Measurements from ENCODE around the gene RELL2.
A peak's percentile ranks its signal among the peaks of the same experiment; 100 is the strongest.

Gene RELL2

DNA sequence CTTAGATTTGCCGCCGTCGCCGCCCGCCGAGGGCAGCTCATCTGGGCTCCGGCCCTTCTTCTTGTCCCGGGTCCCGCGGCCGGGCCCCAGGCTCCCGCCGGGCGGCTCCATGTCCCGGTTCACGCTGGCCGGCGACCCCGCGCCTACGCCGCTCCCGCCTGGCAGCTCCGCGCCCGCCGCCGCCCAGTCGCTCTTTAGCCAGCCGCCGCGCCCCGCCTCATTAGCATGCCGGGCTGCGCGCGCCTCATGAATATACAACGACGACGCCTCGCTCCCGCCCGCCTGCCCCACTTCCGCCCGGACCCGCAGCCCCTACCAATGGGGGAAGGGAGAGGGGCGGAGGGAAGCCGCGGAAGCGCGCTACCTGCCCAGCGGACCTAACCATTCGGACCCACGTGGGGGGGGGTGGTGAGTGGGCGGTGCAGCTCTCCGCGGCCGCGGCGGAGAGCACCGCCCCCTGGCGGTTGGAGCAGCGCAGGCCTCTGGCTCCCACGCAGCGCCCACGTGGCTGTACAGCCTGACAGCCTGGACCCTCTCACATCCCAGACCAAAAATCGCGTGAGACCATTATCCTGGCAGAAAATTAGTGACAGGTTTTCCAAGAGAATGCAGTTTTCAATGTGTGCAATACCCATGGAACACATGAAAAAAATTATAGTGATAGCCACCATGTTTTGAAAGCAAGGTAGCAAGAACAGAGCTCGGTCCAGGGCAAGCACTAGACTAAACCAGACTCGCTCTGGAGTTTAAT, 17.8 kb upstream of the RELL2 start, which contains the start of gene DIAPH1:
TSS of gene DIAPH1 (minus strand) at position 197 of the 751 bp plus-strand sequence. CDS start at position 111, 86 bp downstream.
- peak; percentile 57 to 66 for DNase-seq

DNA sequence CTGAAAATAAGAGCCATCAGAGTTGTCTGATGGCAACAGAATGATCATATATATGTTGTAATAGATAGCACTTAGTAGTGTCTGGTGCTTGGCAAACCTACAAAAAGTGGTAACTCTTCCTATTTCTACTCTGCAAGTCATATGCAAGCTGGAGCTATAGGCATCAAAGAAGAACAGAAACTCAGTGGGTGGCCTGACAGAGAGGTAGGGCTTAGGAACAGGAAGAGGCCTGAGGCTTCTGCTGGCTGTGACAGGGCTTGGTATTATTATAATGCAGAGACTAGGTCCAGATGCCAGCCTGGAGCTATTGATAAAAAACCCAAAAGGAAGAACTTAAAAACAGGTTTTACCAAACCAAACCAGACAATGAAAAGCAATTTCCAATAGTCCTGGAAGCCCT, 13.6 kb upstream of the RELL2 start:
- DNase-seq = no peak

DNA sequence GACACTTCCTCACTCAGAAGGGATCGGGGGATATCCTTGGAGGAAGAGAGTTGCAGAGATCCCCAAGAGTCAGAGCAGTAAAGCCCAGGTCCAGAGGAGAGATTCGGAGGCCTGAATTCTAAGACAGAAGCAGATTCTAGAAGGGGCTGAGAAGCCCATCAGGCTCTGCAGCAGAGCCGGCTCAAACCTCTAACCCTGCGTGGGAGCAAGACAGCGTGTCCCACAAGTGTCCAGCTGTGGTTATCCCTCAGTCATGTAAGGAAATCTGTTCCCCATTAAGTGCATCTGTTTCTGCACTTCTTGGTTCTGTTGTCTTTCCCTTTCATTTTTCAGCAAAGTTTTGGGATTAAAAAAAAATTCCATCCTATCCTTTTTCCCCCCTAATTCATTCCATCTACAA, 13.2 kb upstream of the RELL2 start:
- DNase-seq = no peak

DNA sequence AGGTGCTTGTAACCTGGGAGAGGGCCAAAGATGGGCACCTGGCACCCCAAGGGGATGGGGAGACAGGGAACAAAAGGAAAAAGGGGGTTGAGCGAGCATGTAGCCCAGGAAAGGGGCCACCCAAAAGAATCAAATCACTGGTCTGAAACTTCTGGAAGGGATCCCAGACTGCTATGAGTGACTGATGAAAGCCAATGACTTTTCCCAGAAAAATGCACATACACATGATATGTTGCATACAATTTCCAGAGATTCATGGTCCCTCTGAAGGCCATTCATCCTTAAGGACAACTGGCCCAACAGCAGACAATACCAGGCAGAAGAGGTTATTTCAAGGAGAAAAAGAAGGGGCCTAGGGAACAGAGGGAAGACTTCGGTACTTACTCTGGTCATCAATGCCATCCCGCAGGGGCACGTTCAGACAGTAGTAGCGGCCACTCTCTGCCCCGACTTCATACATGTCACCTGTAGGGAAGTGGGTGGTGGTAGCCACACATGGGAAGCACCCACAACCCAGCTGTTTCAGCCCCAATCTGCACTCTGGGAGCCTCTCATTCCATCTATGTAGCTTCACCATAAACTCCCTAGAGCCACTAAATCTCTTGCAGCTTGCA, 8.5 kb upstream of the RELL2 start:
- DNase-seq = no peak

DNA sequence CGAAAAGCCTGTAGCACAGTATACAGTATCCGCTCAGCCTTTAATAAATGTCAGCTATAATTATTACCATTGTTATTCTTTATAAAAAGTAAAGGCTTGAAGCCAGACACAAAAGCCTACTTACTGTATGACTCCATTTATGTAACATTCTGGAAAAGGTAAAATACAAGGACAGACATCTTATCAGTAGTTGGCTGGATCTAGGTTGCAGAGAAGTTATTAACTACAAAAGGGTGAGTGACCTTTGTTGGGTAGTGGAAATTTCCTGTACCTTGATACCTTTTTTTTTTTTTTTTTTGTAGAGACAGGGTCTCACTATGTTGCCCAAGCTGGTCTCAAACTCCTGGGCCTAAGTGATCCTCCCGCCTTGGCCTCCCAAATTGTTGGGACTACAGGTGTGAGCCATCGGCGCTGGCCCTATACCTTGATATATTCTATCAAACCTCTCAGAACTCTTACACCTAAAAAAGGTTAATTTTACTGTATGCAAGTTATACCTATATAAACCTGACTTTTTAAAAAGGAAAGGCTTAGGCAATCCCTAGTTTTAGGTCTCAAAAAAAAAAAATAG, 6.1 kb upstream of the RELL2 start:
- DNase-seq = no peak

DNA sequence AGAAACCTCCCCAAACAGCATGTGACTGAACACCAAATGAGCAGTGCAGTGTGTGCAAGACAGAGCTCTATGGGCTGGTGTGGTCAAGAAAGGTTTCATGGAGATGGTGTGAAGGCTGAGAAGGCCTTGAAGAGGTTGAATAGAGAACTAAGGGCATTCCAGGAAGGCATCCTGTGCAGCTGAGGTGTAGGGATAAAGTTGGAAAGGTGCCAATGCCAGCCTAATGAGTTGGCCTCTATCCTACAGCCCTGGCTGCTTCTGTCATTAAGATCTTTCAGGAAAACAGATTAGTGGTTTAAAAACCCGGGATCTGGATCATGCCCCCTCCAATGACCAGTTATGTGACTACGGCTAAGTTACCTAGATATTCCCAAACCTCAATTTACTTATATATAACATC, 4.1 kb upstream of the RELL2 start:
- peak in 1 of 2 experiments; percentile 9 for DNase-seq

DNA sequence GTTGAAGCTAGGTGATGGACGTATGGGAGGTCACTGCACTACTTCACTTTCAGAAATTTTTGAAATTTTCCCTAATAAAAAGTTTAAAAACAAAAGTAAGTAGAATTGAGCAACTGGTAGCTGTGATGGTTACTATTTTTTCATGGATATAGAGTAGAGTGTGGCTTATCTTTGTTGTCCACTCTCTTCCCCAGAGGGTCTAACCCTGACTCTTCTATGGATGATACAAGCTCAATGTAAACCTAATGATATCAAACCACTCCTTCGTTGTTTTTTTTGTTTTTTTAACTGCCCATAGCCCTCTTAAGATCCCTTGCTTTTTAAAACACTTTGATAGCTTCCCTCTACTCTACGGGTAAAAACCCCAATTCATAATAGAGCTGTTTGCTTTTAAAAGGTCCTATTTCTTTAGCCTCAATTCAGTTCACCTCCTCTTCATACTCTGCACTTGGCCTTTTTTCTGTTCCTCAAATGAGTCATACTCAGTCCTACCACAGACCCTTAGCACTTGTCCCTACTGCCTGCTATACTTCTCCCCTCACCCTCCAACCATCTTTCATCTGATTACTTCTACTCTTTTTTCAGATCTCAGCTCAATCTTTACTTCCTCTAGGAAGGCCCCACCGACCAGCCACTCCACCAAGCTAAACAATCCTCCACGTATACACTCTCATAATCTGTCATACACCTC, 2.8 kb upstream of the RELL2 start:
- DNase-seq = no peak

DNA sequence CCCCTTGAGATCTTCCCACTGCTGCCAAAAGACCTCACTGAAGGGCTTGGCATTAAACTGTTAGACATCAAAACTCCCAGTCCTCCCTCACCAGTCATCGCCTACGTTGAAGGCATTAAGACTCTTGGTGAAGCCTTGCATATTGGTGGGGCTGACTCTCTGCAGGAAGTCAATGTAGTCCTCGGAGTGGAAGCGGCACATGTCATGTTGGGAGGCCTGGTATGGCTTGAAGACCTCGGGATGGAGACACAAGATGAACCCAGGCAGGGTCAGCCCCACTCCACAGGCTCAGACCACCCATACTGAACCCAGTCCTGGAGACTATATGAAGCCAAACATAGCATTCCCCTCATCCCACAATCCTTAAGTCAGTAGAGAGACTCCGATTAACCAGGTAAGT, 2.1 kb upstream of the RELL2 start:
- no peak for DNase-seq

DNA sequence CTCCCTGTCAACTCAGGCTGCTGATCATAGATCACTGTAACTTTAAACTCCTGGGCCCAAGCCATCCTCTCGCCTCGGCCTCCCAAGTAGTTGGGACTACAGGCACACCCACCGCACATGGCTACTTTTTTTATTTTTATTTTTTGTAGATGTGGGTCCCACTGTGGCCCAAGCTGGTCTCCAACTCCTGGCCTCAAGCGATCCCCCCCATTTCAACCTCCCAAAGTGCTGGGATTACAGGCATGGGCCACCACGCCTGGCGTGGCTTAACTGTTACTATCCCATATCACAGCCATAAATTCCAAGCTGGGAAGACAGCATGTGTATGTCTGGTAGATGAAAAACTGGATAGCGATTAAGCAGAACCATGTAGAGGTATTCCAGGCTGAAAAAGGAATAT, 1.2 kb upstream of the RELL2 start:
- DNase-seq = no peak

DNA sequence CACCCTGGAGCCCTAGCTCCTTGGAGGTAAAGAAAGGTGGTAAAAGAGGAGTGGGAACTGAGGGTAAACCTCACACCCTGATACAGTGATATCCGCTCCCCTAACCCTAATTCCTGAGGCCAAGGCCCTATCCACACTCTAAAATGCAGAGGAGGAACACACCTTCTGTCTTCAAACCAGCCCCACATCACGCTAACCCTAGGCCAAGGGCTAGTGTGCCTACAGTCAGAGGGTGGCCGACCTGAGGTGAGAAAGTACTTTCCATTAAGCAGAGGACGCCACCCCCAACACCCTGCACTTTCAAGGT, 738 bp upstream of the RELL2 start:
- no peak for DNase-seq

DNA sequence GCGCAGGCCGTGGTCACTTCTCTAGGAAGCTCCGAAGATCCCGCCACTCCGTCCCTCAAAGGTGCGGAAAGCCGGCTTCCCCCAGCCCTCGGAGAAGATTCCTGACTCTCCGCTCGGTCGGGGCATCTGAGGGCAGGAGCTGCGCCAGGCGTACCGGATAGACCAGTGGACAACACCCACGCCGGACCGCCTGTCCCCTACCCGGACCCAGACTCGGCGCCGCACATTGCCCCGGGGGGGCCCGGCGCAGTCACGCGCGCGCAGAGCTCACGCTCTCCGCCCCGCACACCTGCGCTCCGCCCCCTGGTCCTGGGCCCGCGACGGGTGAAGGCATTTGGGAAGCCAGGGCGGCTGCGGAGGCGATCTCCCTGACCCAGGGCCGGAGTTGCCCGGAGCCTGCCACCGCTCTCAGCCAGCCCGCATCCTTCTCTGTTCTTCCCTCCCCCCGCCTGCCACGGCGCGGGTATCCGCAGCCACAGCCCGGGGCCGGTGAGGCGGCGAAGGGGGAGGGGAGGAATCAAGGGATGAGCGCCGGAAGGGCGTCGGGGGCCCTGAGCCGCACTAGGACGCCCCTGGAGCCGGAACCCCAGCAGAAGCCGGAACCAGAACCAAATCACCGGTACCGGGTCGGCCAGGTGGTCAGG, 448 bp downstream of the RELL2 start:
- DNase-seq = no peak

DNA sequence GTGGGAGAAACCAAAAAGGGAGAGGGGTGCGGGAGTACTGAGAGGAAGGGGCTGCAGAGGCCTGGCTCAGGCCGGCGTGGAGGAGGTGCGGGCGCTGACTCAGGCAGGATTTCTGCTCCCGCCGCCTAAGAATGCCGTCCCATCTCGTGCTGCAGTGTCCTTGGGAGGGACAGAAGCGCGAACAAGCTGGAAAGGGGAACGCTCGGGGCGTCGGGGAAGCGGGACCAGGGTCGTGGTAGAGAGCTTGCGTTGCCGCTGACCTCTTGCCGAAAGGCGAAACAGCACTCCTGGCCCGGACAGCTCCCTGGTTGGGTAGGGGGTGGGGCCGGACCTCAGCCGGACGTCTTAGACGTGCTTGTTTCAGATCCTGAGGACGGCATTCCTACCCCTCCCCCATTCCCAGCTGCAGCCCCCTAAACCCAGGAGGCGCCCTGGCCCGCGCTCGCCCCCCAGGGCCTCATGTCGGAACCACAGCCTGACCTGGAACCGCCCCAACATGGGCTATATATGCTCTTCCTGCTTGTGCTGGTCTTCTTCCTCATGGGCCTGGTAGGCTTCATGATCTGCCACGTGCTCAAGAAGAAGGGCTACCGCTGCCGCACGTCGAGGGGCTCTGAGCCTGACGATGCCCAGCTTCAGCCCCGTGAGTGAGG, 1.1 kb downstream of the RELL2 start:
- no peak for DNase-seq

DNA sequence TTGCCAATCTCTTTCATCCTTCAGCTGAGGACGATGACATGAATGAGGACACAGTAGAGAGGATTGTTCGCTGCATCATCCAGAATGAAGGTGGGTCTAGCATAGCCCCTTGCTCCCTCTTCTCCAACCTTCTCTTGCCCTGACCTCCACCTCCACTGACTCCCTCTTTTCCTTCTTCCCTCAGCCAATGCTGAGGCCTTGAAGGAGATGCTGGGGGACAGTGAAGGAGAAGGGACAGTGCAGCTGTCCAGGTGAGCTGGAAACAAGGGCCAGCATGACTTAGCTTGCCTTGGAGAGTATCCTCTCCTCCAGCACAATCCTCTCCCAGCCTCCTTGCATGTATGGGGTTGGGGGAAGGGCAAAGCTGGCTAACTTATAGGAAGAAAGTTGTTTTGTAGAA, 2.0 kb downstream of the RELL2 start:
- no peak for DNase-seq

DNA sequence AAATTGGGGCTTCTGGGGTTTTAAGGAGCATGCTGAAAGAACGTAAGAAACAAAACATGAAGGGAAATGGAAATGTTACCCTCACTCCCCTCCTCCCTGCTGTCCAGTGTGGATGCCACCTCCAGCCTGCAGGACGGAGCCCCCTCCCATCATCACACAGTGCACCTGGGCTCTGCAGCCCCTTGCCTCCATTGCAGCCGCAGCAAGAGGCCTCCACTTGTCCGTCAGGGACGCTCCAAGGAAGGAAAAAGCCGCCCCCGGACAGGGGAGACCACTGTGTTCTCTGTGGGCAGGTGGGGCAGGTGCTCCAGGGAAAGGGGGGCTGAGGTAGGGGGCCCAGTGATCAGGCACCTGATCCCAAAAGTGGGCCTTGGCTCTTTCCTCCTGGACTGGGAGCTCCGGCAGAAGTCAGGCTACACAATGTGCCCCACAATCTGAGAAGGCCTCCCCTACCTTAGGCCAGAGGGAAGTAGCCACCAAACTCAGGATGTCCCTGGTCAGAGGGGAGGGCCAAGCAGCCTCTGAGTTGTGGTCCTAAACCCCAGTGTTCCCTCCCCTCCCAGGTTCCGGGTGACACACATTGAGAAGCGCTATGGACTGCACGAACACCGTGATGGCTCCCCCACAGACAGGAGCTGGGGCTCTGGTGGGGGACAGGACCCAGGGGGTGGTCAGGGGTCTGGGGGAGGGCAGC, 2.7 kb downstream of the RELL2 start:
- DNase-seq = no peak

DNA sequence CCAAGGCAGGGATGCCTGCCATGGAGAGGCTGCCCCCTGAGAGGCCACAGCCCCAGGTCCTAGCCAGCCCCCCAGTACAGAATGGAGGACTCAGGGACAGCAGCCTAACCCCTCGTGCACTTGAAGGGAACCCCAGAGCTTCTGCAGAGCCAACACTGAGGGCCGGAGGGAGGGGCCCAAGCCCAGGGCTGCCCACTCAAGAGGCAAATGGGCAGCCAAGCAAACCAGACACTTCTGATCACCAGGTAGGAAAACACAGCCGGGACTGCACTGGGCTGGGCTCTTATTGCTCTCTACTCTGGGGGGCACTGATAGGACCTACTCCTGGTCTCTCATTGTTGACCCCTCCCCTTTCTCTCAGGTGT, 3.2 kb downstream of the RELL2 start:
- no peak for DNase-seq

DNA sequence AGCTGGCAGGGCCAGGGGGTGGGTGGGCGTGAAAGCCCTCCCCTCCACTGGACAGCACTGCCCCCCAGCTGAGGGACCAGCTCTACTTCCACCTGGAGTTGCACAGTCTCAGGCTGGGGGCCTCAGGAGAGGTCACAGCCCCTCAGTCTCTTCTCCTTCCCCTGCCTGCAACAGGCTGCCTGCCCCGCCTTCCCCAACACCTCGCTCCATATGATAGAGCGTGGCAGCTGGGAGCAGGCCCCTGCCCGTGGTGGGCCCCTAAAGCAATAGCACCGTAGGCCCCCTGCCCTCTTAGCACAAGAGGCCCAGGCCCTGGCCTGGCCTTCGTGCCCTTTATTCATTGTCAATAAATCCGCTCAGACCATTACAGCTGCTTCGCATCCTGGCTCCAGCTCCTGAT, 3.9 kb downstream of the RELL2 start:
- no peak for DNase-seq

DNA sequence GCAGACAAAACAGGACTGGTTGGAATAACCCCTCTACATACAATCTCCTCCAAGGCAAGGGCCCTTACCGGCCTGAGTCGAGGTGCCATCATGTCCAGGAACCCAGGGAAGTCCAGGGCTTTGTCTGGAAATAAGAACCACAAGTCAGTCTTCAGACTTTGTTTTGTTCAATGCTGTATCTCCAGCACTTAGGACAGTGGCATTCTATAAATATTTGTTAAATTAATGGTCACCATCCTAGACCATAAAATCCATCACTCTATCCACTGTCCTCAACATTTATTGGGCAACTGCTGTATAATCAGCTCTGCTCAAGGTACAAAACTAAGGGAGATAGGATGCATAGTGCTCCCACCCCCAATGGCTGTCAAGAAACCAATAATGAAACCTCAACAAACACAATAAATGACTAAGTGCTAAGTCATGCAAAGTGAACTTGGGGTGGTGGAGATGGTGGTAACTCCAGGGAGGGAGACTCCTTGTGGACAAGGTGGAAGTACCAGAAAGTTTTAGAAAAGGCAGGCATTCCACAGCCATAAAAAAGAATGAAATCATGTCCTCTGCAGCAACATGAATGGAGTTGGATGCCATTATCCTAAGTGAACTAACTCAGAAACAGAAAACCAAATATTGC, 5.0 kb downstream of the RELL2 start:
- DNase-seq = no peak

DNA sequence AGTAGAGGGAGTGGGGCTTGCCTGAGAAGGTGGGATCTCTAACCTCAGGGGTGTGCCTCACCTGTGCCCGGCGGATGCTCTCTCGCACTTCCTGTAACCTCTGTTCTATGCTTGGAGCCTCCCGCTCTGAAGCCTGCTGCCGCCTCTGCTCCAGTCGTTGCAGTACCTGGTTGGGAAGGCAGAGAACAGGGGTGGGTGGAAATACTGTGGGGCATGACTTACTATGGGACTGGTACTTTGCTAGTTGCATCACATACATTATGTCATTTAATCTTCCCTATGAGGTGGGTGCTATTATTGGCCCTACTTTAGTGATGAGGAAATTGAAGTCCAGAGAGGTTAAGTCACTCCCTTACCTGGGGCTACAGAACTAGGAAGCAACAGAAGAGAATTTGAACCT, 9.2 kb downstream of the RELL2 start:
- no peak for DNase-seq

DNA sequence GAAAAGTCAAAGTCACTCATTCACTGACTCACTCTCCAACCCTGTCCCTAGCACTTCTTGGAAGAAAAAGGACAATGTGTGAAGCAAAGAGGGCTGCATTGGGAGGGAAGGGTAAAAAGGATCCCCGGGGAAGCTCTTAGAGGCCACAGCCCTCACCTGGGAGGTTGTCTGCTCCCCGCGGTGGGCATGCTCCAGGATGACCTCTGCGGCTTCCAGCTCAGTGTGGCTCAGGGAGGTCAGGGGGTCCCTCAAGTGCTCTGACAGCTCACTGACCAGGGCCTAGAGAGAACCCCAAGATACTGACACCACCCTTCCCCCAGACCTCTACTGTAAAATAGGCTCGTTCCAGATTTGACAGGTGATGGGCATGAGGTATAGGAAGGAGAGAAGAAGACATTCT, 10.4 kb downstream of the RELL2 start:
- DNase-seq = no peak

DNA sequence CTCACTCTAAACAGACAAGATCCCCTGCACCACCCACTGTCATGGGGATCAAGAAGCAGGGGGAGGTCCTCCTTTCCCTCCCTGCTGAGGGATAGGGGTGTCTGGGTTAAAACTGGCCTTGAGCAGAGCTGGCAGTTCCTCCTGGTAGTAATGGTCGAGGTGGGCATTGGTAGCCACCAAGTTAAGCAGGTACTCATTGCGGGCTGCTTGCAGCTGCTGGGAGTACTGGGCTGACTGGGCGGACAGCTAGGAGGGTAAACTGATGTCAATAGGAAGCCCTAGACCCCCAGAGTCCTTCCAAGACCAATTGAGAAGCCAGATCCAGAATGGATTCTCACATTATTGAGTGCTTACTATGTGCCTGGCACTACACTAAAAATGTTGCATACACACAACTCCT, 11.1 kb downstream of the RELL2 start:
- DNase-seq = no peak

DNA sequence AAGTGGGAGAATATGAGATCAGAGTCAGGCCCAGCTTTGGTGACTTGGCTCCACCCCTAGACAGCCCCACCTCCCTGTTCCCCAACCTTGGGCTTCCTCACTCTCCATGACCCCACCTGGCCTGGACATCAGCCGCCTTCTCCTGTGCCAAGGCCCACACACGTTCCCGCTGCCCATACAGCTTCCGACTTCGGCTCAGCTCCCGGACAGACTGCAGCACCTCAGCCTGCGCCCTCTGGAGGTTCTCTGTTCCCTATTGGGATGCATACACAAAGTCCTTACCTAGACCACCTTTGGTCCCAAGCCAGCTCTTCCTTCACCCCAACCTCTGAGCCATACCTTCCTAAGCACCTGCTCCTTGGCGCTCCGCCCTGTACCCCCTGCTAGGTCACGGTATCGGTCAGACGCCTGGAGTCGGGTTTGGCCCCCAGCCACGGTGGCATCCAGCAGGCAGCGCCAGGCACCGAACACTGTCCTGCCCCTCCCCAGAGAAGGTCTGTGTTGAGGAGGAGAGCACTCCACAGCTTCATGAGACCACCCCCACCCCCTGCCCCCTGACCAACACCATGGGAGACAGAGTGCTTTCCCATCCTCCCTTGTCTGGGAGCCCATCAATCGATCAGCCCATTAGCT, 12.4 kb downstream of the RELL2 start:
- no peak for DNase-seq
